PC-9 (cell line): ENCODE data around the gene EGR4.

Experiments used
- EZH2 ChIP-seq: fragments of 200-600 bp; sonication (generic); IDR thresholded peaks from 2 replicates; pipeline ENCODE4 v1.8.0; 2017; ENCODE audit warnings: antibody characterized with exemption, low read depth
- TF ChIP-seq, protein P1 (sequence below): fragments of 200-600 bp; sonication (generic); conservative IDR thresholded peaks from 2 replicates; pipeline ENCODE4 v1.6.1; 2017; ENCODE audit warnings: mixed run types, antibody characterized with exemption, mild to moderate bottlenecking, moderate library complexity

GRCh38 chr2:73262108-73262651 lies 31.2 kb downstream of the EGR4 start:
- TF ChIP-seq, protein P1, sequence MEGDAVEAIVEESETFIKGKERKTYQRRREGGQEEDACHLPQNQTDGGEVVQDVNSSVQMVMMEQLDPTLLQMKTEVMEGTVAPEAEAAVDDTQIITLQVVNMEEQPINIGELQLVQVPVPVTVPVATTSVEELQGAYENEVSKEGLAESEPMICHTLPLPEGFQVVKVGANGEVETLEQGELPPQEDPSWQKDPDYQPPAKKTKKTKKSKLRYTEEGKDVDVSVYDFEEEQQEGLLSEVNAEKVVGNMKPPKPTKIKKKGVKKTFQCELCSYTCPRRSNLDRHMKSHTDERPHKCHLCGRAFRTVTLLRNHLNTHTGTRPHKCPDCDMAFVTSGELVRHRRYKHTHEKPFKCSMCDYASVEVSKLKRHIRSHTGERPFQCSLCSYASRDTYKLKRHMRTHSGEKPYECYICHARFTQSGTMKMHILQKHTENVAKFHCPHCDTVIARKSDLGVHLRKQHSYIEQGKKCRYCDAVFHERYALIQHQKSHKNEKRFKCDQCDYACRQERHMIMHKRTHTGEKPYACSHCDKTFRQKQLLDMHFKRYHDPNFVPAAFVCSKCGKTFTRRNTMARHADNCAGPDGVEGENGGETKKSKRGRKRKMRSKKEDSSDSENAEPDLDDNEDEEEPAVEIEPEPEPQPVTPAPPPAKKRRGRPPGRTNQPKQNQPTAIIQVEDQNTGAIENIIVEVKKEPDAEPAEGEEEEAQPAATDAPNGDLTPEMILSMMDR, result no peak
- no peak for TF ChIP-seq EZH2
